ENCODE results near the gene OLFML2A.
"Not testable (repeated sequence)": the region's sequence is repeated elsewhere in the genome, so short reads cannot be mapped to it uniquely, and the experiment has no call there.

The OLFML2A gene

DNA sequence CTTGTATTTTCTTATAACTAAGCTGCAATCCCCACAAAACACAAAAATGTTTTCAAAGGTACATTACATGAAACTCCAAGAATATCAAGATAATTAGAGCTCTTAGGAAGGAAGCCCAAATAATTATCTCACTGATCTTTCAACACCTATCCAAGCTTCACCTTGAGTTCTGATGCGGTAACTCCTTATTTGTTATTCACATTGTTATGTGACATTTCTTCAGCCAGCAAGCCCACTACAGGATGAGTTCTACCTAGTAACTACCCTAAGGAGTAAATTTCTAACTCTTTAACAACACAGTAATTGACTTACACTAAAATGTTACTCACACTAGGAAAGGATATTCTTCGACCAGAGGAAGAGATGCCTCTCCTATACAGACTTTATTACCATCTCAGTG is 15.7 kb upstream of the OLFML2A start:
- no peak for DNase-seq (ENCODE audit: low read depth in 2 of 2)

DNA sequence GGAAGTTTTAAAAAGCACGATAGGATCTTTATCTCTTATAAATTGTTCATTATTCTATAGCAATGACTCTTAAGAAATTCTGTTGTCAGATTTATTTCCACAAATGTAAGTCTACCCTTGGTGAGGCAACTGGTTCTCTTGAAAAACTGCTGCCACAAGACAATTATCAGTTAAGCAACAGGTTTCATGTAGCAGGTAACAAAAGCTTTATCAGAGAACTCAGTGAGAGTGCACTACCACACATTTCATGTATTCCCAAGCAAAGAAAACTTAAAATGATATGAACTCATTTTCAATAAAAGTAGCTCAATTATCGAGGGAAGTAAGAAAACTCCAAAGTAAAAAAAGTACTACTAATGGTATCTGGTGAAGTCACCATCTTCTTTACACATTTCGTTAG is 15.2 kb upstream of the OLFML2A start:
- DNase-seq (ENCODE audit: low read depth in 2 of 2): no peak

DNA sequence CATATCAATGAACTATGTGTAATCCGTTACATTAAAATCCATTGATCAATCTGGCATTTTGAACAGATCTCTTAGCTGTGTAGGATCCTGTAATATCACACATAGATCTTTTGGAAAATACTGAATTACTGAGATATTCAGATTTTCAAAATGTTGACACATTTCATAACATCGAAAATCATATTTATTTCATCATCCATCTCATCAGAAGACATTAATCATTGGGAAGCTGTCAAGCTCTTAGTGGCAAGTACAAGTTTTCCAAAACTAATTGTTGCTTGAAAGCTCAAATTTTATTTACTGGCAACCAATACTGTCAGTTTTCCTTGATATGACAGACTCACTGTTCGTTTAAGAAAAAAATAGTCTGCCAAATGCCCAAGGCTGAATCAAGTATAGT is 14.3 kb upstream of the OLFML2A start:
- no peak for DNase-seq (ENCODE audit: low read depth in 2 of 2)

DNA sequence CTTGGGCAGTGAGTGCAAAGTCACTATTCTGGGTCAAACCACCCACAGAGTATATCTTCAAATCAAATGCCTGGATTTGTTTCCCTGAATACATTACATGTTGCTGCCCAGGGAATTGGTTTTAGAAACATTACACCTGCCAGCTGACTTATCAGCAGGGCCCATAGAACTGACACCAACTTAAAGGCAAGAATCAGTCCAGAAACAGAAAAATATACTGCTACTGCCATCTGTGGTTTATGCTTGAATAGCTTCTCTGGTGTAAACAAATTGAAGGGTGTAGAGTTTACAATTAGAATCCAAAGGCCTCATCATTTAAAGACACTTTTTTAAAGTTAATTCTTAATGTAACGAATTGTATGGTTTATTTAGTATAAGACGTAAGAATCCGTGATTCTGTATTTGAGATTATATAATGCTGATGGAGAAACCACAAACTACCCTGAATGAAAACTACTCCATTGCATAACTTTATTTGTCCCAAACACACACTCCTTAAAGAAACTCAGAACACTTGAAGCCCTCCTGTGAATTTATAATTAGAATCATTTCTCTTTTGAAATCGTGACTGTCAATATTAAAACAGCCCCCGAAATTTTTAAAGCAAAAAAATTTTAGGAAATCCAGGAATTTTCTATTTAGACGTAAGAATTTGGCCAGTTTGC is 12.0 kb upstream of the OLFML2A start:
- no peak for DNase-seq (ENCODE audit: low read depth in 2 of 2)

DNA sequence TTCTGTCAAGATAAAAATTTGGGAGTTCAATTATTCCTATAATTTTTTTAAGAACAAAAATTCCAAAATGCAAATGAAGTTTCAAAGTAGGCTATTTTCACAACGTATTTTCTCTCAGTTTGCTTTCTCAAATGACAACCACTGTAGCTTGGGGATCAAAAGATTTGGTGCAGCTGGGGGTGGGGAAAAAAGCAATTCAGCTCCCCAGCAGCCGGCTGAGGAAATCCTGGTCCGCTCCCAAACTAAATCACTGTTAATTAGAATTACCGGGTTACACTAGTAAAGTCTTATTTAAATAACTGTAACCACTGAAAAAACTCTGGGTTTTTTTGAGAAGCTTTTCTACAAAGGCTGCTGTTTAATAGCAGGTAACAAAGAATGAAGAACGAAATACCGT is 11.5 kb upstream of the OLFML2A start:
- DNase-seq (ENCODE audit: low read depth in 2 of 2): no peak

DNA sequence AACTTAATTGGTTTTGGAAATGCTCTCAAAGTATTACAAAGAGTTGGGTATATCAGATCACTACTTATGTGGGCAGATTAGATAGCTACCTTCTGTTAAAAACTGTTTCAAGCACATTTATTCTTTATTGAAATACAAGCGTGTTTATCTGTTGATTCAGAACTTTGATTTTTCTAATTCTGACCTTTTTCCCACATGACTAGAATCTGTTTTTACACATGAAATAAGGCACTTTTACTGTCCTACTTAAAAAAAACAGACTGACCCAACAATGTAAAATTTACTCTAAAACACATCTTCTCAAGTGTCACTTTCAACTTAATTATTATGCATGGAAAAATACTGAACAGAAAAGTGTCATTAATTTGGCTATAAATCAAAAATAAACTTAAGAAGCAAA is 10.6 kb upstream of the OLFML2A start:
- no peak for DNase-seq (ENCODE audit: low read depth in 2 of 2)

DNA sequence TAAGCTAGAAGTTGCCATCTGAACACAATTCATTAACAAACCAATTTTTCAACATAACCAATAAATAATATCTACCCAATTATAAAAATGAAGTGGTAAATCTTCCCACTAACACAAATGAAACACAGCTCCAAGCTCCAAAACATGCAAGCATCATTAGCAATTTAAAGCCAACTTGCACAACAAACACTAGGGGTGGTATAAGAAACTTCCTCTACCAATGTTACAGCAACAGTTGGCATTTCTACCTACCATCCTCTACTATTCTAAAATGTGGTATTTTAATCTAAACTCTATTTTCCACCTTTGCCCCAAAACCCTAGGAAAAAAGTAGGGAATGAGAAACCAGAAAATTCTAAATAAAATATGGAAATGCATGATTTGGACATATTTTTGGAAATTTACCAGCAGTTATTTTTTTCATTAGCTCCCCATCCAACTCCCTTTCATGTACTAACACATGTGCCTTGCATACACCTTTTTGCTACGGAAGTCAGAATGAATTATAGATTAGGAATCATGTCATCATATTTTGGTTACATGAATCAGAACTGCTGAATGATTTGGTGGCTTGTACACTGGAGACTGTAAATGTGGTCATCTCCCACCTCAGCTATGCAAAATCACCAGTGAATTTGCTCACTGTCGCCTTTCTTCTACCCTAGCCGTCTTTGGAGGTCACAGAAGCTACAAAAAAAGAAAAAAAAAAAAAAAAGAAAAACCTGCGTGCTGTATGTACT is 9.9 kb upstream of the OLFML2A start:
- no peak for DNase-seq (ENCODE audit: low read depth in 2 of 2)

DNA sequence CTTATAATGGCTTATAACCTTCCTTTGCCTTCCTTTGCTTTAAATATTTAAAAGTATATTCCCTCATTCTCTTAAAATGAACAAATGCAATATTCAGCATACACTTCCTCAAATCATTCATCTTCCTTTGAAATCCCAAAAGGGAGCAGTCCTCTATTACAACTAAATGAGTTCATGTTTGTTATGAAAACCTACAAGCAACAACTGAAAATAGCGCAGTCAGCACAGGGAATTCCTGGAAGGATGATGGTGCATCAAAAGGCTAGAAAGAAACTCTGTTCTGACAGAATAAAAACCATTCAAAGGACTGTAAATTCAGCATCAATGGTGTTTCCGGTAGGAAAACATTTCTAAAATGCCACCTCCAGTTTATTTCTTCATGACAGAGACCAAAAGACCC is 9.1 kb upstream of the OLFML2A start:
- DNase-seq (ENCODE audit: low read depth in 2 of 2): no peak

DNA sequence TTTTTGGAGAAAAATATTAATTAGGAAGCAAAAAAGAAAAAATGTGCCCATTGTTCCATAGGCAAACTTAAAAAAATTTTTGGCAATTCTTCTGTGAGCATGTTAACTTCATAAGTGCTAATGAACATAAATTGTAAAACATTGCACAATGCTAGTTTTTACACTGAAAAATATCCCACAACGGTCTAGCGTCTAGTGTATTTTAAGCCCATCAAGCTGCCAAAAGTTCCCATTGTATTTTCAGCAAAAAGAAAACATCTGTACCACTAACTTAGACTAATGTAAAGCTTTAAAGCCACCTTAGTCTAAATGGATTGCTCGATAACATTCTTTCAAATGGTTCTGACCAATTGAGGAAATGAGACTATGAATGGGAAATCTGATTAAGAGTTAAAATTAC is 8.6 kb upstream of the OLFML2A start:
- DNase-seq (ENCODE audit: low read depth in 2 of 2): no peak

DNA sequence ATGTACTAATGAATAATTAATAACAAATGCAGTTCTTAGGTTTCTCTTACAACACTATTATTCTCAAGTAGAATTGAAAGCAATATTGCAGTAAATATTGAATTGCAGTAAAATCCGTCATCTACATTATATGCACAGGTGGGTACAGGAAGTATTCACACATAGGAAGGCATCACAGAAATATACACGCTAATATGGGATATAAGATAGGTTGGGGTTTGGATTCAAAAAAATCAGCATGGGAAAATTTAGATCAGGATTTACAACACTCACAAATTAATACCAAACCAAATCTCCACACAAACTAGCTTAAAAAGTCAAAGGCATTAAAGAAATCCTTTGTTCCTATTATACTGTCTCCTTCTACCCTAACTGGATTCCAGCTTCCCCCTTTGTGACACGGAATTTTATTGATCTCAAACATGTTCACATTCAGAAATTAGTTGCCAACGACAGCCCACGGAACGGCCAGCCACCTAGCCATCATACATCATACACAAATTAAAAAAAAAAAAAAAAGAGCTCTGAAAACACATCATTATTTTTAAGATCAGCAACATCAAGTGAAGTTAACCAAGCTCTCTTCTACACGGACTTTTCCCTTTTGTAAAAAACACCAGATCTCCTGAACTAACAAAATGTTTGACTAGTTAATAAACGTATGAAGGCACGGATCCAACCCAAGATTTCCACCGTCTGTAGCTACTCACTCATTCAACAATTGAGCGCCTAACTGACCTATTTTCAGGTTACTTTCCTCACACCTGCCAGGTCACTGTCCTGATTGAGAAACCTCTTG is 8.0 kb upstream of the OLFML2A start:
- DNase-seq (ENCODE audit: low read depth in 2 of 2): no peak

DNA sequence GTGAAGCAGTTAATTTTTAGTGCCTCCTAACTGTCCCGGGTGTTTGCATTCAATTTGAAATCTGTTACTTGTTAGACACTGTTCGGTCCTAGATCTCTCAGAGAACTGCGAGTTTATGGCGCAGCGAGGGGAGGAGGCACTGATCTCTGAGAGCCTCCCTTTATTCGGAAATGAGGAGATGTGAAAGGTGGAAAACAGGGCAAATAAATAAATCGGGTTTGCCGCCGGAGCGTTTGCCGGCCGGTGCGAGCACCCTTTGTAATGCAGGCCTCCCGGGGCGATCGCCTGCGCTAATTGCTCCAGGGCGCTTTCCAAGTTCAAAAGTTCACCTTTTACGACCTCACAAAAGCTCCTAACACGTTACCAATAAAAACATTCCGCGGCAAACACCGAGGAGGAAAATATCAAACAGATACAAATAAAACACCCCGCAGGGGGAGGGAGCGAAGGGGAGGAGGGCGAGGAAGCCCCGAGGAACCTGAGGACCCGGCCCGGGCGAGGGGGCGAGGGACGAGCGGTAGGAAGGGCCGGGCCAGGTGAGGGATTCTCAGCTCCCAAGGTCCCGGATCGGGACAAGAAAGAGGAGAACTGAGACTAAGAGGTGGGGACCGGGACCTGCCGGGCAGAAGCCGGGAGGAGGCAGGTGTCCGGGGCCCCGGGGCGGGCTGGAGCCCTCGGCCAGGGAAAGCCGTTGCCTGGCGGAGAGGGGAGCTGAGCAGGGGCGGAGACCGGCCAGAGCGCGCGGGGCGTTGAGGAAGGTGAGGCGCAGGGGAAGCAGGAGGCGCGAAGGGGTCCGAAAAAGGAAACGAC is 7.2 kb upstream of the OLFML2A start:
- no peak for DNase-seq (ENCODE audit: low read depth in 2 of 2)

DNA sequence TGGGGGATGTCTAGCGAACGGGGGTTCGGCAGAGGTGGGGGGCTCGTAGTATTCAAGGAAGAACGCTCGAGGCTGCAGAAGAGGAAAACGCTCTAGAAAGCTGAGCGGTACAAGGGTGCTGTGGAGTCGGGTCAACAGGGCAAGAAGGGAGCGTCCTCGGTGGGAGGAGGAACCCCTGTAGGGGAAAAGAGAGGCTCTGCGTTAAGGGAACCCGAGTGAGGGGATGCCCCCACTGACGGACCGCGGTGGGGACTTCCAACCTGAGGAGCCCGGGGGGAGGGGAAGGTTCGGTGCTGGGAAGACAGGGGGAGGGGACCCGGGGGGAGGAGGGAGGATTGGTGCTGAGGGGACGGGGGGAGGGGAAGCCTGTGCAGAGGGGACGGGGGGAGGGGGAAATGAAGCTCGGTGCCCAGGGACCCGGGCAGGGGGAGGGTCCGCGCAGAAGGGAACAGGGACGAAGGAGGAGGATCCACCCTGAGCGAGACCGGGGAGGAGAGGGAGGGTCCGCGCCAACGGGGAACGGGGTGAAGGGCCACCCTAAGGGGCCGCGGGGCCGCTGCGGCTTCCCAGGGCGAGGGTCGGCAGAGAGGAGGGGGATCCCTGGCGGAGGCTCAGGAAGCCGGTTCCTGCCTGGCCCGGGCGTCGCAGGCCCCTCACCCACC is 6.4 kb upstream of the OLFML2A start:
- DNase-seq (ENCODE audit: low read depth in 2 of 2): no peak

DNA sequence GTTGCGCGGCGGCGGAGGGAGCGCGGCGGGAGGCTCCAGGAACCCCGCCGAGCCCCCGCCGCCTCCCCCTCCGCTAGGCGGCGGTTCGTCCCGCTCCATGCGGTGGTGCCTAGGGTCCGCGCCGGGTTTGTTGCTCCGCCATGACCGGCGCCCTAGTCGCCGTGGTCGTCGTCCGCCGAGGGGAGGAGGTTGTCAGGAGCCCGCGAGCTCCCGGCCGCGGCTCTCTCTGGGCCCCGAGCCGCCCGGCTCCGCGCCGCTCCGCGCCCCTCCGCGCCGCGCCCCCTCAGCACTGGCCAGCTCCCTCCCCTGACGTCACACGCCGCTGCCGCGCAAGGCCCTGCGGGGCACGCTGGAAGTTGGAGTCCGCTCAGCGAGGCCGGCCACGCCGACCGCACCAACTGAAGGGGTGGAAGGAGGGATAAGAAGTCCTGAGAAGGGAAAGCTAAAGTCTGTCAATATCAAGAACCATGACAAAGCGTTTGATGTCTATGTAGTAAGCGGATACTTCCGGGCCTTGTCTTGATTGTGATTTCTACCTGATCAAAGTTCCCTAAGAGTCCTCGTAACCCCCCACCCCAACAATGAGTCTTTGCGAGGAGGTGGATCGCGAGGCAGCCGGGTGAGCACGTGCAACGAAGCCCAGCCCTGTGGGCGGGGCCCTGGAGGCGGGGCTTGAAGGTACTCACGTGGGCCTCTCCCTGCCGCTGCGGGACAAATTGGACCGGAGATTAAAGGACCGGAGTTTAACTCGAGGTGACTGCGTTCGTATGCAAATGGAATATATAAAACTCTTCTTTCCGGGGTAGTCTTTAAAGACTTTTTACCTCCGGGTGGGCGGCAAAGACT is 5.7 kb upstream of the OLFML2A start, which contains the start of gene NR6A1:
NR6A1 (minus strand) TSS at position 291 of the 846 bp plus-strand sequence.
- DNase-seq (ENCODE audit: low read depth in 2 of 2): peak; percentile 92 to 93

DNA sequence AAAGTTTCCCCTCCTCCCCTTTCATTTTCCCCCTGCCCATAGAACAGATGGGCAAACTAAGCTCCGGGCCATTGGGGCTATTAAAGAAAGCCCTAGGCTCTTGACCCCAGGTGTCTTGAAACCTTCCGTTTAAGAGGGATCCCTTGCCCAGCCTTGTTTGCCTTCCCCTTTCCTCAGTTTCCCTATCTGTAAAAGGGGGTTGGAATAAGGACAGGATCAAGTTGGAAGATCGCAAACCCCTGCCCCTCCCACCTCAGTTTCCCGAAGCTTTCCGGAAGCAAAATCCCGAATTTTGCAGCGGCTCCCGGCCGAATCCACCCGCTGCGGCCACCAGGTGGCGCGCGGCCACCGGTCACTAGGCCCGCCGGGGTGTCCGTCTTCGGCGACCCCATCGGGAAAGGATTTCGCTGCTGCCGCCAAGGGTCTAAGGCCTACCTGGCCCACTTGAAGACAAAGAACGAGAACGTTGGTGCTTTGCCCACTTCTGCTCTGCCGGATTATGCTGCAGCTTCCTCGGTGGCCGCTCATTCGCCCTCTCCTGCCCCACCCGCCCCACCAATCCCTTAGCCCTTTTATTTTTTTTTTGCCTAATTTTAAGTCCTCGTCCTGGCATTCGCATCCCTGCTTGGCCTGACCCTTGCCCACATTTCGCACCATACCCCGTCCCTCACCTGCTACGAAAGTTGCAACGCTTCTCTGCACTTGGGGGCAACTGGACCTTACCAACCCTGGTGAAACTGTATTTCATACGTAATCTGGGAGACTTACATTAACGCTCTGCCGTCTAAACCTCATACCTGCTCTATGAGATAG is 4.9 kb upstream of the OLFML2A start:
- peak in 1 of 2 donors; percentile 25 for DNase-seq (ENCODE audit: low read depth in 2 of 2)

DNA sequence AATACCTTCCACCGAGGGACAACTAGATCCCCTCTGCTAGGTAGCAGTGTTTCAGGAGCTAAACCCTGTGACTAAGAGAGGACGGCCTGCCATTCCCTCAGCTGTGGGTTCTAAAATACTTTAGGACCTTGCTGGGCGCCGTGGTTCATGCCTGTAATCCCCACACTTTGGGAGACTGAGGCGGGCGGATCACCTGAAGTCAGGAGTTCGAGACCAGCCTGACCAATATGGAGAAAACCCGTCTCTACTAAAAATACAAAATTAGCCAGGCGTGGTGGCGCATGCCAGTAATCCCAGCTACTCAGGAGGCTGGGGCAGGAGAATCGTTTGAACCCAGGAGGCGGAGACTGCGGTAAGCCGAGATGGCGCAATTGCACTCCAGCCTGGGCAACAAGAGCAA is 4.1 kb upstream of the OLFML2A start:
- not testable (repeated sequence) for DNase-seq (ENCODE audit: low read depth in 2 of 2)

DNA sequence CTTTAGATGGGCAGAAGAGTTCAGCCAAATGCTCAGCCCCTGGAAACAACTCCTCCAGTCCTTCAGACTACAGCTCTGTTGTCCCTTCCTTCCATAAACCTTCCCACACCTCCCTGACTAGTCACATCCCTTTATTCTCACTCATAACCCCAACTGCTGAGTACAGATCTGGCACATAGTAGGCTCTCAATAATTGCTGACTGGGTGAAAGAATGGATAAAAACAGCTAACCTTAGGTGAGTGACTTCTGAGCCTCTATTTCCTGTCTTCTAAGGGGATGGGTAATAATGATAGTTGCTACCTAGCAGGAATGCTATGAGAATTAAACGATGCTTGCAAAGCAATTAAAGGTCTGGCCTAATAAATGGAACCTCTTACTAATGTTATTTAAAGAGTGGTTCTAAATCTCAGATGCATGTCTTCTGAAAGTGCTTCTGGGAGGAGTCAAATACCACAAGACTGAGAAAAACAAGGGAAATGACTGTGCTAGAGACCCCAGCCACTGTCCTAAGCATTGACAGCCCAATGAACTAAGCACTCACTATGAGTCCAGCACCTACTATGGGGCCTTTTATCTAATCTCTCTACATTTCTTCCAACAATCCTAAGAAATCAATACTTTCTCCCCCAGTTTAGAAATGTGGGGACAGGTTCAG is 3.3 kb upstream of the OLFML2A start:
- no peak for DNase-seq (ENCODE audit: low read depth in 2 of 2)

DNA sequence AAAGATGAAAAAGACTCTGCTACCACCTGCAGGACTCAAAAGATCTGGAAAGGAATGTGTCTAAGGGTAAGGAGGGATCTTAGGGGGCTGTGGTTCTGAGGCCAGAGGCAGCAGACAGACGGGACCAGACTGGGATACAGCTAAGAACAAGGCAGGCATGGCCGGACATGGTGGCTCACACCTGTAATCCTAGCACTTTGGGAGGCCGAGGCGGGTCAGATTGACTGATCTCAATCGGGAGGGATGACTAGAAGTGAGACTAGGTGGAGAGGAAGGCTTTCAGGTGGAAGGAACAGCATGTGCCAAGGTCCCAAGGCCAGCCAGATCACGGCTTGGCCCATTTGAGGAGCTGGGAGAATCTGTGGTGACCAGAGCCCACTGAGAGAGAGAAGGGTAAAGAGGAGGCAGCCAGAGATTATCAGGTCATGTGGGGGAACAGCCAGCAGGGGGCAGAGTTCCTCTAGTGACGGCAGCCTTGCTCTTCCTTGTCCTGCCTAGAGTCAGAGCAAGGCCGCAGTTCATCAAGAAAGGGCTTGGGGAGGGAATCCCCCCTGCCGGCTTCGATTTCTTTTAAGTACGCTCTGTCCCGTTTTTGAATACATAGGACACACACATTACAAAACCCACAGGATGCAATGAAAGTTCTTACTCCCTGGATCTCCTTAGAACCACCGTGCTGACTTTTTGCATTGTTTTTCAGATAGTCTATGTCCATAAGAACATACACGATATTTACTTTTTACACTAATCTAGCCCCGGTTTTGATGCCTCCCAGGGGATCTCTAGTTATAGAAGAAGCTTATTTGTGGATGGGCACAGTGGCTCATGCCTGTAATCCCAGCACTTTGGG is 2.6 kb upstream of the OLFML2A start:
- DNase-seq (ENCODE audit: low read depth in 2 of 2): peak; percentile 77 to 92

DNA sequence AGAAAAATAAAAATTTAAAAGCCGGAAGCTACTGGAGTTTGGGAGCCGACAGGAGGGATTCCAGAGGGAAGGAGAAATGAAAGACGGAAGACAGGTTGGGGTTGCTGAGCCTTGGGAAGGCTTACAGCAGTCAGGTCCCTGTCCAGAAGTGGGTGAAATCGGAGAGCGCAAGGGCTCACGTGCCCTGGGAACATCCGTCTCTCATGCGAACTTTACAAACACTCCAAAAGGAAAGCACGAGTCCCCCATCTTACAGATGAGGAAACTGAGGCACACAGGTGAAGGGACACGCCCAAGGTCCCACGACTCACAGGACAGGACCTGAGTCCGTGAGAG is 347 bp upstream of the OLFML2A start:
- DNase-seq (ENCODE audit: low read depth in 2 of 2): no peak

Data from stimulated activated CD4-positive, alpha-beta T cell treated with anti-CD3 and anti-CD28 coated beads, Interleukin-4, amount 100 ng/mL, for 48 hours (primary cell).